Astrocyte of the cerebellum (primary cell): ENCODE data around the gene ASB16.

Experiments
- DNase-seq: peaks from one replicate; pipeline ENCODE4 v3.0.0-alpha.2; 2011; ENCODE audit warnings: low read depth
- H3K4me3 ChIP-seq: 2 replicates; pipeline ENCODE4 v1.5.1; 2011; ENCODE audit warnings: mild to moderate bottlenecking, low read depth, low read length, moderate library complexity
- in situ Hi-C: cut with HindIII; loops from 2 replicates; pipeline ENCODE4 v1.10.0; 2017; ENCODE audit warnings: low sequenced_read_pairs
- TF ChIP-seq, protein P1 (sequence below): IDR thresholded peaks from 2 replicates; pipeline ENCODE4 v1.5.1; 2012; ENCODE audit warnings: low read length, low read depth, moderate library complexity, mild to moderate bottlenecking; ENCODE audit errors: missing control alignments

Gene ASB16

DNA sequence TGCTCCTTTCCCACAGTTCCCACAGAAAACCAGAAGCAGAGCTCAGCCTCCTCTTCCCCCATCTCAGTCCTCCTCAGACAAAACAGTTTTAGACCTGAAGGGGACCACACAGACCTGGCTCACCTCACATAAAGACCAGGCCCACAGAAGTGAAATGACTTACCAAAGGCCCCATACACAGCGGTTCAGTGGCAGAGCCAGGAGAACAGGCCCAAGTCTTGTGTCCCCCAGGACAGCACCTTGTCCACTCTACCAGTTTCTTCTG is 43.7 kb downstream of the ASB16 start:
- H3K4me3 ChIP-seq = no peak overlapping the region
- TF ChIP-seq, protein P1, sequence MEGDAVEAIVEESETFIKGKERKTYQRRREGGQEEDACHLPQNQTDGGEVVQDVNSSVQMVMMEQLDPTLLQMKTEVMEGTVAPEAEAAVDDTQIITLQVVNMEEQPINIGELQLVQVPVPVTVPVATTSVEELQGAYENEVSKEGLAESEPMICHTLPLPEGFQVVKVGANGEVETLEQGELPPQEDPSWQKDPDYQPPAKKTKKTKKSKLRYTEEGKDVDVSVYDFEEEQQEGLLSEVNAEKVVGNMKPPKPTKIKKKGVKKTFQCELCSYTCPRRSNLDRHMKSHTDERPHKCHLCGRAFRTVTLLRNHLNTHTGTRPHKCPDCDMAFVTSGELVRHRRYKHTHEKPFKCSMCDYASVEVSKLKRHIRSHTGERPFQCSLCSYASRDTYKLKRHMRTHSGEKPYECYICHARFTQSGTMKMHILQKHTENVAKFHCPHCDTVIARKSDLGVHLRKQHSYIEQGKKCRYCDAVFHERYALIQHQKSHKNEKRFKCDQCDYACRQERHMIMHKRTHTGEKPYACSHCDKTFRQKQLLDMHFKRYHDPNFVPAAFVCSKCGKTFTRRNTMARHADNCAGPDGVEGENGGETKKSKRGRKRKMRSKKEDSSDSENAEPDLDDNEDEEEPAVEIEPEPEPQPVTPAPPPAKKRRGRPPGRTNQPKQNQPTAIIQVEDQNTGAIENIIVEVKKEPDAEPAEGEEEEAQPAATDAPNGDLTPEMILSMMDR = no peak
- DNase-seq = no peak
- in situ Hi-C loops = no loop called here

DNA sequence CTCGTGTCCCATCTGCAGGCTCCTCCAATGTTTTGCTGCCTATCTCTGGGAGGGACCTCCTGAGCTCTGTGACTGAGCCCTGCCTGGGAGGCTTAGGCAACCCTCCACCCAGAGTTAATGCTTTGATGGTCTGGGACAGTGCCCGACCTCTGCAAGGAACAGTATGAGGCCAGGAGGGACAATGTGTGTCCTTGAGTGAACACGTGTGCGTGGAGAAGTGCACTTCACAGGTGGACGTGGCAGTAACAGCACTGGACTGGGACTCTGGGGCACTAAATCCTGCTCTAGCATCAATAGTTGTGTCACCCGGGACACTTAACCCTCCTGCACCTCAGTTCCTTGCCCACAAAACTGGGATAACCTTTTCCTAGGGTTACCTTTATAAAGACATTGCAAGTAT is 44.4 kb downstream of the ASB16 start:
- no peak overlapping the region for H3K4me3 ChIP-seq
- DNase-seq = no peak
- in situ Hi-C loops = no loop called here
- TF ChIP-seq, protein P1 = no peak

DNA sequence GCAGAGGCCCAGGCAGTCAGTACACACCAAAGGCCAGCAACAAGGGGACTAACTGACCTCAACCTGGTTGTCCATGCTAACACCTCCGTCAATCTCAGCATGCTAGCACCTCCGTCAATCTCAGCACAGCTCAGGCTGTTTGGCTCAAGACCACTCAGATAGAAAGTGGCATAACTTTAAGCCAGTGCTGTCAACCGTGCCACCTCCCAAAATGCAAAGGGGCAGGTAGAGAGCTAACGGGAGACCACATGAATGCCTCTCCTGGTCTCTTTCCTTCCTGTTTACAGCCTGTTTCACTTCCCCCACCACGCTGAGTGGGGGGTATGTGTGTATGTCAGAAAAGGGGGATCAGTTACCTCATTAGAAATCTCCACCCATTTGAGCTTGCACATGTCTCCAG is 45.7 kb downstream of the ASB16 start:
- no peak for DNase-seq
- no peak overlapping the region for H3K4me3 ChIP-seq
- in situ Hi-C loops = no loop called here
- TF ChIP-seq, protein P1 = no peak

DNA sequence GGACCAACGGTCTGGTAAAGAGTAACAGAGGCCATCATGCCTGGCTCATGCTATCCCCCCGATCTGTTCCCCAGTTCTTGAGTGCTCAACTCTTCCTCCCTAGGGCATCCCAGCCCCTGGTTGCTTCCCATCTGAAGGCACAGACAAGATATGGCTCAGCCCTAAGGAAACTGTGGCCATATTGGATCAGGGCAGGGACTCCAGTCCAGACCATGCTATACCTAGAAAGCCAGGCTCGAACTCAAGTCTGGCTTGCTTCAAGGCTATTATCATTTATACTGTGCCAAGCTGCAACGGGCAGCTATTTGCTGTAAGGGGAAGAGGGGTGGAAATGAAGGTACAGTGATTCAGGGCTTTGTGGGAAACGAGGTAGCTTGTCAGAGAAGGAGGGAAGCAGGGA is 46.2 kb downstream of the ASB16 start:
- TF ChIP-seq, protein P1 = no peak

DNA sequence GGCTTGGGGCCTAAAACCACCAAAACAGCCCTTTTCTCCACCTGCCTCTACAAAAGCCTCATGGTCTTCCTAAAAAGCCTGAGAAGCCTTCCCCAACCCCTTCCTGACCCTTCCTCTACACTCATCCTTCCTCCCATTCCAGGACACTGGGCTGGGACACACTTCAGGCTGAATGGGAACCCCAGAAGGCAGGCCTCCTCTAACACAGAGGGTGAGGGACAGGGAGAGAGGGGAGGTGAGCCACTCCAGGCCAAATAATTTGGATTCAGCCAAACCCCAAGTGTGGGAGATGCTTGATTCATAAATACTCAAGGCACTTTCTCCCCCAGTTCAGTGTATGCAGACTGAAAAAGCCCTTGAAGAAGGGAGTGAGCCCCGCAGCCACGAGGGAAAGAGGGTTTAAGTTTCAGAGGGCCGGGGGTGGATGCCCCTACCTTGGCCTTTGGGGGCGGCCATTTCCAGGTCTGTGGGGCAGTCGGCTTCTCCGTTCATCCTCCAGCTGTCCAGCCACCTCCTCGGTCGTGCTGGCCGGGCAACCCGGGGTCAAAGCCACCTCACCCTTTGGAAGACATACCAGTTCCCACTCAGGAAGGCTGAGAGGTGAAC is 47.3 kb downstream of the ASB16 start:
- H3K4me3 ChIP-seq = peak overlapping the region; percentile 91
- in situ Hi-C loops = no loop called here
- TF ChIP-seq, protein P1 = no peak
- DNase-seq = no peak

More for the DNA sequence above, 46.2 kb downstream of the ASB16 start:
- in situ Hi-C loops = no loop called here
- no peak overlapping the region for H3K4me3 ChIP-seq
- no peak for DNase-seq

DNA sequence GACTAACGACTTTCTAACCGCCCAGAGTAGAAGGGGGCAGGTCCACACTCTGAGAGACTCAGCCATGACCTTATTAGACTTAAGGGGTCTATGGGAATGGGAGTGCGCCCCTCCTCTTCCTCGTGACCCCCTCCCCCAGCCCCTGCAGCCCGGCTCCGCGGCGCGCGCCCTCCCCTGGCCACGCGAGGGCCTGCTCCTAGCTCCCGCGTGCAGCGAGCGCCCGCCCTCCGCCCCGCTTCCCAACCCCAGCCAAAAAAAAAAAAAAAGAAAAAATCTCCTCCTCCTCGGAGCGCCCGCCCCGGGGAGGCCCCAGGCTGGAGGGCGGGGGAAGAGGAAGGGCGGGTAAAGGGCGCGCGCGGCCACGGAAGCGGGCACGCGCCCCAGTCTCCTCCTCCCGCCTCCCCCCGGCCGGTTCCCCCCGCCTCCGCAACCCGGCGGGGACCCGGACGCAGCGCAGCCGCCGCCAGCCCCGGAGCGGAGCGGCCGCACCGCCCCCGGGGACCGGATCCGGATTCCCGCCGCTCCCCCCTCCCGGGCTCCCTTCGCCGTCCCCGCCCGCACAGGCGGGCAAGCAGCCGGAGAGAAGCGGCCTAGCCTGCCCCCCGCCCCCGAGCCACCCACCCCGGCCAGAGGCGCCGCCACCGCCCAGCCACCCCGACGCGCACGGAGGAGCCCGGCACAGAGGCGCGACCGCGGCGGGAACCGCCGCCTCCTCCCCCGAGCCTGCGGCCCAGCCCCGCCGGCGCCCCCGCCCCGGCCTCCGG is 48.0 kb downstream of the ASB16 start:
- in situ Hi-C loops = no loop called here
- peak overlapping the region; percentile 91 for H3K4me3 ChIP-seq
- DNase-seq = peak; percentile 64
- TF ChIP-seq, protein P1 = peak; percentile 62
